DOHH2 (cell line): ENCODE results near the gene KLLN.

Source experiments
- CTCF ChIP-seq: fragments of 200-600 bp; sonication (generic); IDR thresholded peaks from one replicate; pipeline ENCODE4 v1.5.1; 2014; ENCODE audit warnings: antibody characterized with exemption, mild to moderate bottlenecking, low read depth, low read length; ENCODE audit not compliant: poor library complexity, severe bottlenecking
- EZH2phosphoT487 ChIP-seq: fragments of 200-600 bp; sonication (generic); IDR thresholded peaks from 2 replicates; pipeline ENCODE4 v1.6.1; 2017; ENCODE audit warnings: borderline replicate concordance, mild to moderate bottlenecking, antibody characterized with exemption, low read length, moderate library complexity, mixed read lengths

GRCh38 chr10:87866412-87866974, 3.2 kb upstream of the KLLN start:
- no peak for TF ChIP-seq CTCF
- TF ChIP-seq EZH2phosphoT487: no peak
